ENCODE measurements around the gene PPA1. TPM values are rescaled to one million over a fixed set of nuclear protein-coding genes. Genes with fewer than 3 reads are reported as not detected.

PPA1 gene
- polyA plus RNA-seq, 1 experiment: 49.8 TPM

DNA sequence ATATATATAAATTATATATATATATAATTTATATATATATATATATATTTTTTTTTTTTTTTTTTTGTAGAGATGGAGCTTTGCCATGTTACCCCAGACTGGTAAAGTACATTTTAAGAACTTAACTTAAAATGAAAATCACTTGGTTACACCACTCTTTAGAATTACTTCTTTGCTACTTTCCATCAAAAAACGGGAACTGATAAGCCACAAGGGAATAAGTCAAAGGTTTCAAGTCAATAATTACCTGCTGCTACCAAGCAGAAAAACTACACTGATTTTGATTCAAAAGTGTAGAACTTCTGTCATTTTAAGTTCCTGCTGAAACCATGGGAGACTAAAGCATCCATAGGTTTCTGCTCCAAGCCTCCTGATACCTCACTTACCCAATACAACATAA is 12.2 kb downstream of the PPA1 start:
- ChIA-PET CTCF (interaction anchor here (0.9 to 13.5 kb wide), 17 partner anchors 9 to 240 kb away, joined by 3 to 219 read pairs (median 7); partner anchors contain the start of genes PPA1 and SAR1A), POLR2A (interaction anchor here (1.0 kb wide), 1 partner anchor 143 kb away, joined by 4 read pairs; no protein-coding TSS in a partner anchor)
- no peak for DNase-seq (ENCODE audit: low read depth)
- no peak overlapping the region for H3K4me3 ChIP-seq (ENCODE audit: low read depth, low read length)
- H3K36me3 ChIP-seq (ENCODE audit: control insufficient read depth, insufficient read depth, low read length): no peaks in the 10 kb centered on the region; the same call in 1 of the 2 replicates
- TF ChIP-seq, protein P1, sequence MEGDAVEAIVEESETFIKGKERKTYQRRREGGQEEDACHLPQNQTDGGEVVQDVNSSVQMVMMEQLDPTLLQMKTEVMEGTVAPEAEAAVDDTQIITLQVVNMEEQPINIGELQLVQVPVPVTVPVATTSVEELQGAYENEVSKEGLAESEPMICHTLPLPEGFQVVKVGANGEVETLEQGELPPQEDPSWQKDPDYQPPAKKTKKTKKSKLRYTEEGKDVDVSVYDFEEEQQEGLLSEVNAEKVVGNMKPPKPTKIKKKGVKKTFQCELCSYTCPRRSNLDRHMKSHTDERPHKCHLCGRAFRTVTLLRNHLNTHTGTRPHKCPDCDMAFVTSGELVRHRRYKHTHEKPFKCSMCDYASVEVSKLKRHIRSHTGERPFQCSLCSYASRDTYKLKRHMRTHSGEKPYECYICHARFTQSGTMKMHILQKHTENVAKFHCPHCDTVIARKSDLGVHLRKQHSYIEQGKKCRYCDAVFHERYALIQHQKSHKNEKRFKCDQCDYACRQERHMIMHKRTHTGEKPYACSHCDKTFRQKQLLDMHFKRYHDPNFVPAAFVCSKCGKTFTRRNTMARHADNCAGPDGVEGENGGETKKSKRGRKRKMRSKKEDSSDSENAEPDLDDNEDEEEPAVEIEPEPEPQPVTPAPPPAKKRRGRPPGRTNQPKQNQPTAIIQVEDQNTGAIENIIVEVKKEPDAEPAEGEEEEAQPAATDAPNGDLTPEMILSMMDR (IDR thresholded peaks at IDR 0.05; ENCODE audit: insufficient read depth, low read depth, low read length): no peak
- H3K27me3 ChIP-seq (ENCODE audit: control insufficient read depth, insufficient read depth, low read length): no peaks in the 10 kb centered on the region

DNA sequence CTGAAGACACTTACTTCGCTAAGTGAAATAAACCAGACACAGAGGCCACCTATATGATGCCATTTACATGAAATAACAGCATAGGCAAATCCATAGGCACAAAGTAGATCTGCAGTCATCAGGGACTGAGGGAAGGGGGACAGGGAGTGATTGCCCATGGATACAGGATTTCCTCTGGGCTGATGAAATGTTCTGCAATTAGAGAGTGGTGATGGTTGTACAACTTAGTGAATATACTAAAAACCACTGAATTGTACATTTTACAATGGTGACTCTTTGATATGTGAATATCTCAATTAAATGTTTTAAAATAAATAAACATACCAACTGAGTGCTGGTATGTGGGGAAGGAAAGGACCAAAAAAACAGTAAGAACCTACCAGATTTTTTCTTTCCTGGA is 20.4 kb downstream of the PPA1 start:
- no peaks in the 10 kb centered on the region for H3K27me3 ChIP-seq (ENCODE audit: control insufficient read depth, insufficient read depth, low read length)
- no peak for DNase-seq (ENCODE audit: low read depth)
- ChIA-PET CTCF (no interaction called here), POLR2A (no interaction called here)
- H3K4me3 ChIP-seq (ENCODE audit: low read depth, low read length): no peak overlapping the region
- TF ChIP-seq, protein P1 (IDR thresholded peaks at IDR 0.05; ENCODE audit: insufficient read depth, low read depth, low read length): no peak
- peaks cover 3% of the 10 kb centered on the region; the same call in 1 of the 2 replicates for H3K36me3 ChIP-seq (ENCODE audit: control insufficient read depth, insufficient read depth, low read length)

DNA sequence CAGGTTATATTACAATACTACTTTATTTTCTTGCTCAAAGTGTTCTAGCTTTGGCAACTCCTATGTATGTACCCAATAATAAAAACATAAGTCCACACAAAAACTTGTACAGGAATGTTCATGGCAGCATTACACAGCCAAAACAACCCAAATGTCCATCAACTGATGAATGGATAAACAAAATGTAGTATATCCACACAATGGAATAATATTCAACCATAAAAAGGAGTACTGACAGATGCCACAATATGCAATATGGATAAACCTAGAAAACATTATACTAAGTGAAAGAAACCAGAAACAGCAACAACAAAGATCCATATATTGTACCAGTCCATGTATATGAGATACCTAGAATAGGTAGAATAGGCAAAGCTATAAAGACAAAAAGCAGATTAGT is 21.0 kb downstream of the PPA1 start:
- Histone ChIP-seq H3K36me3 (ENCODE audit: control insufficient read depth, insufficient read depth, low read length) (peaks cover 3% of the 10 kb centered on the region; the same call in 1 of the 2 replicates), H3K27me3 (ENCODE audit: control insufficient read depth, insufficient read depth, low read length) (no peaks in the 10 kb centered on the region), H3K4me3 (ENCODE audit: low read depth, low read length) (no peak overlapping the region)
- DNase-seq (ENCODE audit: low read depth): no peak
- ChIA-PET CTCF (no interaction called here), POLR2A (no interaction called here)
- TF ChIP-seq, protein P1 (IDR thresholded peaks at IDR 0.05; ENCODE audit: insufficient read depth, low read depth, low read length): no peak

DNA sequence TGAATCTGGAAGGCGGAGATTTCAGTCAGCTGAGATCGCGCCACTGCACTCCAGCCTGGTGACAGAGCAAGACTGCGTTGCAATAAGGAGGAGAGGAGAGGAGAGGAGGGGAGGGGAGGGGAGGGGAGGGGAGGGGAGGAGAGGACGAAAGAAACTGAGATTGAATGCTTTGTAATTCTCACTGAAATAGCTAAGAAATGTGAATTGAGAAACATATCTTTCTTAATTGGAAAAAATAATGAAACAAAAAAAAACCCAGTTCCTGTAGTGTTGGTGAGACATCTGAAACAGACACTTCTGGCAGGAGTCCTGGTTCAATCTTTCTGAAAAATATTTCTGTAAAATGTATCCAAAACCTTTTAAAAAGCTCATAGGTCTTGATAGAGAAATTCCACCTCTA is 26.5 kb downstream of the PPA1 start:
- ChIA-PET CTCF (interaction anchor here (0.6 to 2.2 kb wide), 9 partner anchors 12 to 353 kb away, joined by 3 to 5 read pairs (median 4); partner anchors contain the start of gene TYSND1), POLR2A (interaction anchor here (0.6 kb wide), 1 partner anchor 36 kb away, joined by 22 read pairs; the partner anchor contains the start of gene SAR1A)
- no peak for DNase-seq (ENCODE audit: low read depth)
- H3K27me3 ChIP-seq (ENCODE audit: control insufficient read depth, insufficient read depth, low read length): no peaks in the 10 kb centered on the region
- H3K4me3 ChIP-seq (ENCODE audit: low read depth, low read length): no peak overlapping the region
- TF ChIP-seq, protein P1 (IDR thresholded peaks at IDR 0.05; ENCODE audit: insufficient read depth, low read depth, low read length): no peak
- peaks cover 5% of the 10 kb centered on the region for H3K36me3 ChIP-seq (ENCODE audit: control insufficient read depth, insufficient read depth, low read length)

DNA sequence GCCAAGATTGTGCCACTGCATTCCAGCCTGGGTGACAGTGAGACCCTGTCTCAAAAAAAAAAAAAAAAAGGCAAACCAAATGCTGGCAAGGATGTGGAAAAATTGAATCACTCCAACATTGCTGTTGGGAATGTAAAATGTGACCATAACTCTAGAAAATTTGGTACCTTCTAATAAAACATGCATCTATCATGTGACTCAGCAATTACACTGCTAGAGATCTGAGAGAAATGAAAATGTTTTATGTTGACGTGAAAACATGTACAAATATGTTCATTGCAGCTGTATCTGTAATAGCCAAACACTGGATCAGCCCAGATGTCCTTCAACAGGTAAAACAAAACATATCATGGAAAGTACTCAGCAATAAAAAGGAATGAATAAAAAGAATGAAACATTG is 32.1 kb downstream of the PPA1 start:
- peaks cover 6% of the 10 kb centered on the region for H3K36me3 ChIP-seq (ENCODE audit: control insufficient read depth, insufficient read depth, low read length)
- H3K27me3 ChIP-seq (ENCODE audit: control insufficient read depth, insufficient read depth, low read length): no peaks in the 10 kb centered on the region
- no peak overlapping the region for H3K4me3 ChIP-seq (ENCODE audit: low read depth, low read length)
- ChIA-PET POLR2A (no interaction called here), CTCF (no interaction called here)
- DNase-seq (ENCODE audit: low read depth): no peak
- TF ChIP-seq, protein P1 (IDR thresholded peaks at IDR 0.05; ENCODE audit: insufficient read depth, low read depth, low read length): no peak

All from BJ (cell line).